GM12878 (cell line): ENCODE measurements around the gene NAA38. TPM values are rescaled to one million over a fixed set of nuclear protein-coding genes. Genes with fewer than 3 reads are reported as not detected.

Experiments
- ATF3 ChIP-seq: IDR thresholded peaks from 2 replicates; pipeline ENCODE4 v1.6.1; 2011; ENCODE audit warnings: low read depth, mild to moderate bottlenecking, low read length, moderate library complexity, borderline replicate concordance; ENCODE audit errors: extremely low read depth
- BCL3 ChIP-seq: IDR thresholded peaks from 2 replicates; pipeline ENCODE4 v1.6.1; 2011; ENCODE audit warnings: borderline replicate concordance, low read depth, mild to moderate bottlenecking, moderate library complexity, low read length; ENCODE audit not compliant: insufficient read depth, poor library complexity, severe bottlenecking
- BRCA1 ChIP-seq: IDR thresholded peaks from 2 replicates; pipeline ENCODE4 v1.6.1; 2011; ENCODE audit warnings: low read depth, low read length, improper control_type of control experiment
- CTCF ChIP-seq, 3 experiments: IDR thresholded peaks in 2 of 3; conservative IDR thresholded peaks in 1 of 3; 2 replicates each; pipeline ENCODE4 v1.5.1; 2011; ENCODE audit warnings: low read depth in 3 of 3, low read length in 3 of 3, mild to moderate bottlenecking in 3 of 3, control low read depth in 2 of 3, moderate library complexity in 2 of 3, inconsistent platforms in 1 of 3, mixed read lengths in 1 of 3; ENCODE audit not compliant: control insufficient read depth in 2 of 3, insufficient read depth in 1 of 3; ENCODE audit errors: extremely low read depth in 1 of 3
- E2F8 ChIP-seq: fragments of 450-650 bp; IDR thresholded peaks from 2 replicates; pipeline ENCODE4 v1.6.1; 2018; ENCODE audit warnings: mild to moderate bottlenecking, low read depth, moderate library complexity; ENCODE audit not compliant: partially characterized antibody
- E4F1 ChIP-seq: fragments of 450-650 bp; IDR thresholded peaks from 2 replicates; pipeline ENCODE4 v1.6.1; 2018; ENCODE audit warnings: borderline replicate concordance, mild to moderate bottlenecking; ENCODE audit not compliant: partially characterized antibody
- NR2C1 ChIP-seq: fragments of 450-650 bp; IDR thresholded peaks from 2 replicates; pipeline ENCODE4 v1.6.1; 2017; ENCODE audit warnings: antibody characterized with exemption, mild to moderate bottlenecking, moderate library complexity
- NR2C2 ChIP-seq: IDR thresholded peaks from 2 replicates; pipeline ENCODE4 v1.6.1; 2011; ENCODE audit warnings: borderline replicate concordance, low read depth; ENCODE audit not compliant: control insufficient read depth, insufficient read length
- NR2F1 ChIP-seq: fragments of 450-650 bp; conservative IDR thresholded peaks from 2 replicates; pipeline ENCODE4 v1.6.1; 2017; ENCODE audit warnings: mild to moderate bottlenecking
- POU2F2 ChIP-seq: IDR thresholded peaks from 3 replicates; pipeline ENCODE4 v1.6.1; 2011; ENCODE audit warnings: low read depth, mild to moderate bottlenecking, low read length, borderline replicate concordance
- RELA ChIP-seq: fragments of 450-650 bp; IDR thresholded peaks from 2 replicates; pipeline ENCODE4 v1.8.0; 2014; ENCODE audit warnings: borderline replicate concordance; ENCODE audit not compliant: partially characterized antibody
- STAT1 ChIP-seq: fragments of 450-650 bp; conservative IDR thresholded peaks from 2 replicates; pipeline ENCODE4 v1.6.1; 2014; ENCODE audit warnings: antibody characterized with exemption, mild to moderate bottlenecking
- ZNF24 ChIP-seq: fragments of 450-650 bp; IDR thresholded peaks from 2 replicates; pipeline ENCODE4 v1.6.1; 2017; ENCODE audit warnings: antibody characterized with exemption, mild to moderate bottlenecking
- ZNF592 ChIP-seq: fragments of 450-650 bp; IDR thresholded peaks from 2 replicates; pipeline ENCODE4 v1.6.1; 2017; ENCODE audit warnings: mild to moderate bottlenecking, moderate library complexity
- polyA plus RNA-seq, 11 experiments: library from polyadenylated mRNA; depleted of rRNA in 4 of 11; unstranded in 6 of 11; stranded (reverse) in 5 of 11; fragments of >200 nt; fragmentation: Nextera tagmentation in 4 of 11; fragmentation: Illumina TruSeq in 1 of 11; extraction: Ambion mirVana in 4 of 11; extraction: Trizol in 1 of 11; gene quantifications; 1 replicate in 1 of 11; 2 replicates in 10 of 11; pipeline versions ENCODE4 v1.2.1 to v1.2.3, GENCODE V29; 2011 to 2016; ENCODE audit warnings: inconsistent platforms in 2 of 11, missing spikeins in 2 of 11, low read depth in 1 of 11
- total RNA-seq, 4 experiments: library from RNA; depleted of rRNA in 3 of 4; stranded (reverse); fragments of >200 nt in 3 of 4; fragmentation: Illumina TruSeq in 1 of 4; extraction: Trizol in 1 of 4; gene quantifications; 2 replicates each; pipeline versions ENCODE4 v1.2.1 to v1.2.3, GENCODE V29; 2013 to 2021

Gene NAA38
- total and polyA plus RNA-seq, 10 of the 15 experiments (the other 5 are each of a cell fraction or from before 2014, with no cell fraction given) = 31.5 to 337 (median 215) TPM

- TF ChIP-seq CTCF (IDR thresholded peaks at IDR 0.05 in 2 of 3, conservative IDR thresholded peaks at IDR 0.05 in 1 of 3; ENCODE audit: control insufficient read depth in 2 of 3, extremely low read depth in 1 of 3, insufficient read depth in 1 of 3, low read depth in 3 of 3, low read length in 3 of 3) (no peak), STAT1 (no peak), BCL3 (no peak), ZNF24 (no peak), E4F1 (no peak), BRCA1 (no peak), NR2C2 (no peak), E2F8 (no peak), ATF3 (no peak), POU2F2 (no peak), NR2C1 (no peak), ZNF592 (no peak), RELA (no peak), NR2F1 (peak; percentile 94)
Observed at GRCh38 chr17:7885367-7886226, 28.2 kb upstream of the NAA38 start (continued).
